Activated CD4-positive, CD25-positive, alpha-beta regulatory T cell treated with anti-CD3 and anti-CD28 coated beads, Interleukin-2, amount 50 U/mL, for 24 hours (primary cell): Measurements from ENCODE around the gene FABP6.
"Not testable (repeated sequence)": the region's sequence is repeated elsewhere in the genome, so short reads cannot be mapped to it uniquely, and the experiment has no call there.

Experiments
- ATAC-seq, 2 donors: fragments of 150-1000 bp; cut with Tn5 transposase; one replicate each; pipeline ENCODE4 v1.10.0; 2021; ENCODE audit warnings: mild to moderate bottlenecking in 1 of 2, moderate library complexity in 1 of 2

Gene FABP6, protein sequence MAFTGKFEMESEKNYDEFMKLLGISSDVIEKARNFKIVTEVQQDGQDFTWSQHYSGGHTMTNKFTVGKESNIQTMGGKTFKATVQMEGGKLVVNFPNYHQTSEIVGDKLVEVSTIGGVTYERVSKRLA

GRCh38 chr5:160229190-160229742, at the start of gene FABP6:
TSS of gene FABP6 (plus strand) at chr5:160229506. CDS start at chr5:160229558, 52 bp downstream.
- no peak for ATAC-seq

DNA sequence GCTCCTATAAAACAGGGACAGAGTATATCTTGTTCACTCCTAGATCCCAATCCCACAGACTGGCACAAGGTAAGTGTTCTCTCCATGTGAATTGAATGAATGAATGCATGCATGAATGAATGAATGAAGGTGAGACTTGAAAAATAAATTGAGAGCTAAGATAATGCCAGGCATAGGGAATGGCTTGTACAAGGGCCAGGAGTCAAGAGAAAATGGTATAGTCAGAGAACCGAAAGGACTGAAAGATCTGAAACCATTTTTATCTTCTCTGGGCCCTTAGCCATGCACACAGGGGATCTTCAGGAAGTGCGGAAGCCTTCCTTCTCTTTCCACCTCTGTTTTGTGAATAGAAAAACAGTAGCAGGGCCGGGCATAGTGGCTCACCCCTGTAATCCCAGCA, 48.4 kb upstream of the FABP6 start:
- ATAC-seq: no peak

DNA sequence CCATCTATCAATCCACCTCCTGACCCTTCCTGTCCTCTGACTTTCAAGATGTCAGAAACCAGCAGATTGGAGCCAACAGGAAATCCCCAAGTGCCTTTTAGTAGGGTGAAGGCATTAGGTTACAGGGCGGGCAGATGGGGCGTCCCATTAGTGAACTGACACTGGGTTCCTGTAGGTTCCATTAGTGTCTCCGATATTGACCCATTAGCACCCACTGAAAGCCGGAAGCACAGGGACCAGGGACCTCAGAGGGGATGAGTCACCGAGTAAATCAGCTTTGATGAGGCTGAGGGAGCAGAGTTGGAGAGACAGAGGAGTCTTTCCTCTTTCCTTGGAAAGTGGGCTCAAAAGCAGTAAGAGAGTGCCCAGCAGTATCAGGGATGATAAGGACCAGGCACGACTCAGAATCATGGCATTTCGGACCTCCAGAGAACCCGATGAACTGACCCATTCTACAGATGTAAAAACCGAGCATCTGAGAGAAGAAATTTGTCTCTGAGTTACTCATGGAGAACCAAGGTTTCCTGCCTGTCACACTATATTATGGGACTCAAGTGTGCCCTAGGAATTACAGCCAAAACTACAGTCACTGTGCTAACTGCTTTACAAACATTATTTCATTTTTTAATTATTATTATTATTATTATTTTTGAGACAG, 47.2 kb upstream of the FABP6 start:
- no peak for ATAC-seq

DNA sequence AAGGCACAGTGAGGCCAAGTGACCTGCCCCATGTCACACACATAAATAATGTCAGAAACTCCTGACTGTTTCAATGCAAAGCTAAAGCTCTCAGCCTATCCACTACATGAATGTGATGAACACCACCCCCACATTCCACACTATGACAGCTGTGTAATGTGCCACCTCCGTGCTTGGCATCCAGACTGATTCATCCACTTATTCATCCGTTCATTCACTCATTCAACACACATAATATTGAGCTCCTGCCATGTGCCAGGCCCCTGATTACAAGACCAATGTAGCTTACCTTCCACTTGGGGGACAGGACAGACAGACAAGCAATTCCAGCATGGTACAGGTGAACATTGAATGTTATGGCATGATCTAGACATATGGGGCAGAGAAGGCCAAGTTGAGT, 46.2 kb upstream of the FABP6 start:
- ATAC-seq: no peak

- no peak for ATAC-seq
These were observed 43.5 kb upstream of the FABP6 start for GRCh38 chr5:160185626-160186360.

DNA sequence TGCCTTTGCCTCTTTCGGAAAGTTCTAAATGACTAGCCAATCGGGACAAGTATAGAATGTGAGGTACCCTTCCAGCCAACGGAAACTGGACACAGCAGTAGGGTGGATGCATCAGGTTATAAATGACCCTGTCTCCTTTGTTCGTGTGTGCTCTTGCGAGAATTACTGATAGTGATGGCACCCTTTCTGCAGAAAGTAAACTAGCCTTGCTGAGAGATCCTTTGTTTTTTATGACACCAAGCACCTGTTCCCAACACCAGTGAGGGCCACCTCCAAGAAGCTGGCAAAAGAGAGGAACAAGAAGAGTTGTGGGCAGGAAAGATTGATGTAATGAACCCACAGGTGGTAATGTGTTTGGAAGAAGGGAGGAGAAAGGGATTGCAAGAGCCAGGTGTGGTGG, 42.8 kb upstream of the FABP6 start:
- ATAC-seq: no peak

DNA sequence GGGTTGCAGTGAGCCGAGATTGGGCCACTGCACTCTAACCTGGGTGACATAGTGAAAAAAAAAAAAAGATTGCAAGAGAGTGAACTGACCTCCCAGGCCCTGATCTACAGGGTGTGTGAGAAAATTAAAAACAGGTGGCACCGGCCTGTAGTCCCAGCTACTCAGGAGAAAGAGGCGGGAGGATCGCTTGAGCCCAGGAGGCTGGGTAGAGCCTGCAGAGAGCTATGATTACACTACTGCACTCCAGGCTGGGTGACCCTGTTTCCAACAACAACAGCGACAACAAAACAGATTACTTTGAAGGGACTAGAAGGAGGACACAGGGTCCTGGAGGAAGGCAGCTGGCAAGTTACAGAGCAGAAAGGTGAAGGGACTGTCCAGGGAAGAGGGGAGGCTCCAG, 42.2 kb upstream of the FABP6 start:
- ATAC-seq: no peak

- no peak for ATAC-seq
These were observed 40.9 kb upstream of the FABP6 start for GRCh38 chr5:160188141-160189015.

DNA sequence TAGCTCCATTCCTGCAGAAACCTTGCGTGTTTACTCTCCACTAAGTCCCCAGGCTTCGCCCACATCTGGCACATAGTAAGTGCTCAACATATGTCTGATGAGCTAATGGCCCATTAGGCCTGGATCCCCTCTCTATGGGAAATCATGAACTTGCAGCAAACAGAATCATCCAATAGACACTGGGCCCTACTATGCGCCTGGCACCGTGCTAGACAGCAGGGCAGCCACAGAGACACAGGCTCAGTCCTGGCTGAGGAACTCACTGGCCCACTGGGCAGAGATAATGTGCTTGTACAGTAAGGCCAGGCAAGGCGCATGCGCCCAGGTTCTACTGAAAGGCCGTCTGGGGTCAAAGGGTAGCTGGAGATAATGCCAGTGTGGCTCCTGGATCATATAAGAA, 36.9 kb upstream of the FABP6 start:
- no peak for ATAC-seq

DNA sequence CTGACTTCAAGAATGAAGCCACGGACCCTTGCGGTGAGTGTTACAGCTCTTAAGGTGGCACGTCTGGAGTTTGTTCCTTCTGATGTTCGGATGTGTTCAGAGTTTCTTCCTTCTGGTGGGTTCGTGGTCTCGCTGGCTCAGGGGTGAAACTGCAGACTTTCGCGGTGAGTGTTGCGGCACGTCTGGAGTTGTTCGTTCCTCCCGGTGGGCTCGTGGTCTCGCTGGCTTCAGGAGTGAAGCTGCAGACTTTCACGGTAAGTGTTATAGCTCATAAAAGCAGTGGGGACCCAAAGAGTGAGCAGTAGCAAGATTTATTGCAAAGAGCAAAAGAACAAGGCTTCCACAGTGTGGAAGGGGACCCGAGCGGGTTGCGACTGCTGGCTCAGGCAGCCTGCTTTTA, 36.2 kb upstream of the FABP6 start:
- ATAC-seq: not testable (repeated sequence)

DNA sequence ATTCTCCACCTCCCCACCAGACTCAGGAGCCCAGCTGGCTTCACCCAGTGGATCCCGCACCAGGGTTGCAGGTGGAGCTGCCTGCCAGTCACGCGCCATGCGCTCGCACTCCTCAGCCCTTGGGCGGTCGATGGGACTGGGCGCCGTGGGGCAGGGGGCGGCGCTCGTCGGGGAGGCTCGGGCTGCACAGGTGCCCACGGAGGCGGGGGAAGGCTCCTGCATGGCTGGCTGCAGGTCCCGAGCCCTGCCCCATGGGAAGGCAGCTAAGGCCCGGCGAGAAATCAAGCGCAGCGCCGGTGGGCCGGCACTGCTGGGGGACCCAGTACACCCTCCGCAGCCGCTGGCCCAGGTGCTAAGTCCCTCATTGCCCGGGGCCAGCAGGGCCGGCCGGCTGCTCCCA, 35.5 kb upstream of the FABP6 start:
- ATAC-seq: not testable (repeated sequence)

DNA sequence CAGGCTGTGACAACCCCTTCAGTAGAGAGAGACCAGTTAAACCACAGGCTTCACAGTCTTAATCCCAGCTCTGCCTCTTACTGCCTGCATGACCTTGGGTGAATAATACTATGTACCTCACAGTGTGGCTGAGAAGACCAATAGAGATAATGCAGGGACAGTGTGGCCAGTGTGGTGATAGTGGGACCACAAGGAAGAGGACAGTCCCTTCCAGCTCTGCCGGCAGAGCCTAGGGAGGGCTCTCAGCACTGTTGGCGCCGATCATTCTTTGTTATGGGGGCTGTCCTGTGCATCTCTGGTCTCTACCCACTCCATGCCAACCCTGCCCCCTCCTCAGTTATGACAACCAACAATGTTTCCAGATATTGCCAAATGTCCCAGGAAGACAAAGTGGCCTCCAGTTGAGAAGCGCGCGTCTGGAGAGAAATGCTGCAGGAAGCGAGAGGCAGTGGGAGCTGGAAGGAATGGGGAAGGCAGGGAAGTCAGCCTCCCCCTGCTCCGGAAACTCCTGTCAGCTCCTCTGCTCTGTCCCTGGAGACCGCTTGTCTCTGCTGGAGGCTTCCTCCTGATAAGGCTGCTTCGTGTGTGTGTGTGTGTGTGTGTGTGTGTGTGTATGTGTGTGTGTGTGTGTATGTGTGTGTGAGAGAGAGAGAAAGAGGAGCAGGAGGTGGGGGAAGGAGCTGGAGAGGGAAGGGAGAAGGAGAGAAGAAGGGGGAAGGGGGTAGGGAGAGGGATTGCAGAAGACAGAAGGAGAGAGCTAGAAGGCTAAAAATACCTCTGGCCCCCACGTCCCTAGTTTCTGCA, 31.8 kb upstream of the FABP6 start:
- no peak for ATAC-seq

- no peak for ATAC-seq
These were observed 31.2 kb upstream of the FABP6 start for GRCh38 chr5:160198146-160198545.

DNA sequence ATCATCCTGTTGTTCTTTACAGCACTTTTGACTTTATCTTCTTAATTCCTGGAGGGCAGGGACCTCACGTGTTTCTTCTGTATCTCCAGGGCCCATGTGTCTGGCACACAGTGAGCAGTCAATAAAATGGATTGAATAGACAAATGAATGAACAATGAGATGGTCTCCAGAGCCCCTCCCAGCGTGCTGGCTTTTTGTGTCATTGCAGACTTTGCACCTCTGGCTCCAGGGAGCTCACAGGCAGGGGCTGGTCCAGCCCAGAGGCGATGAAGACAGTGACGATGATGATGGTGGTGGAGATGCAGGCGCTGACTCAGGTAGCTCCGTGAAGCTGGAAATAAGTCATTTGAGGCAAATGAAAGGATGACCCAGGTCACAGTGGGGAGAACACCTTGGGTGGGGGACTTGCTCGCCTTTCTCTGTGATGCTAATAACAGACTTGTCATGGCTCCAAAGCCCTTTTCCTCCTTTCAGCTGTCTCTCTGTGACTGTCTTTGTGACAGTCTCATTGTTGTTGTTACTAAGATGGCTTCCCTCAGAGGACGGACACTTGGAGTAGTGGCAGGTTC, 30.4 kb upstream of the FABP6 start:
- no peak for ATAC-seq

- peak; percentile 92 to 93 for ATAC-seq
These were observed 29.8 kb upstream of the FABP6 start for GRCh38 chr5:160199410-160199911.

GRCh38 chr5:160207061-160207460, 22.2 kb upstream of the FABP6 start:
- ATAC-seq: no peak

DNA sequence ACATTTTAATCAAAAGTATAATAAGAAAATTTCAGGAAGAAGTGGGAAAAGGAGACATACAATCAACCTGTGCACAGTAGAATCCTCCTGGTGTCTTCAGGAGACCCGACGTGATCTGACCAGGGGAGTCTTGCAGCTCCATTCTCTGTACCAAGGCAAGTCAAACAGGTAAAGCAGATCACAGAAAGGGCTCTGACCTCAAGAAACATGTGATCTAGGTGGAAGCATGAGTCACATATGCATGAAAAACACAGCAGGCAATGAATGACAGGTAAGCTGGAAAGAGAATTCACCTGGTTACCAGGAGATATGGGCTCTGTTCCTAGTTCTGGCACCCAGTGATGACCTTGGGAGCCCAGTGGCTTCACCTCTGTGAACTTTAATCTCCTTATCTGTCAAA, 19.4 kb upstream of the FABP6 start:
- ATAC-seq: no peak

DNA sequence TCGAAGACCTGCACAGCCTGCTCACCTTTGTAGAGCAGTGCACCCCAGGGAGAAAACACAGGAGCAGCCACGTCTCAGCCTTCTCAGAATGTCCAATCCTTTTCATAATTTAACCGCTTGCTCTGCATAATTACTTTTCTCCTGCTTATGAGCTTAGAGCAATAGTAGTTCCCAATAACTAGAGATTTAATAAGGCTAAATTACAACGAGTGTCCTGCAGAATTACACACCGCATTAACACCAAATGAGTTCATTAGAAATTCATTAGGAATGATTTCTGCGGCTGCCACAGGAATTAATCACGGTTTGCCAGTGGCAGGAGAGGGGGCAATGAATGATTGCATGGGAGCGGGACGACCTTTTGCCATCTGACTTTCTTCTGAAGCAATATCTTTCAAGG, 18.7 kb upstream of the FABP6 start:
- no peak for ATAC-seq

GRCh38 chr5:160211352-160211751, 18.0 kb upstream of the FABP6 start:
- ATAC-seq: no peak

DNA sequence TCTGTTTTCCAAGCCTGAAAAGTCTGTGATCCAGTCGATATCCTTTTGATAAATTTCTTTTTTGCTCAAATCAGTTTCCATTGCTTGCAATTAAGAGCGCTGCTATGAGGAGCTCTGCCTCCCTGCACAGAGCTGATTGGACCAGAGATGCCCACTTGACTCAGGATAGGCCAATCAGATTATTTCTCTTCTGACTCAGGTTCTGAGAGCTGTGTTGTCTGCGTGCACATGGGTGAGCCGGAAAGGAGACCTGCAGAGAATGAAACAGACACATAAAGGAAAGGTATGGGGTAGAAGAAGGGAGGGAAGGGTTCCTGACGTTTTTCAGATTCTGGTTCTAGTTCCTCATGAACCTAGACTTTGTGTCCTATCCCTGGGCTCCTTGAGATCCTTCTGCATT, 15.8 kb upstream of the FABP6 start:
- ATAC-seq: no peak

- no peak for ATAC-seq
These were observed 9.9 kb upstream of the FABP6 start for GRCh38 chr5:160219356-160219755.

GRCh38 chr5:160221082-160221481, 8.2 kb upstream of the FABP6 start:
- ATAC-seq: peak; percentile 32 to 53
